ENCODE measurements around the gene PASK.

- TF ChIP-seq CTCF (IDR thresholded peaks at IDR 0.05; ENCODE audit: poor library complexity) = no peak
- TF ChIP-seq EZH2phosphoT487 (IDR thresholded peaks at IDR 0.05; ENCODE audit: low read depth, severe bottlenecking, unreplicated experiment) = no peak
These were observed 46.3 kb upstream of the PASK start for GRCh38 chr2:241195506-241196130.

Measured in hepatocyte (in vitro differentiated cells).